CD4-positive, alpha-beta T cell treated with Interleukin-17A for 4 hours (primary cell): ENCODE data around the gene DMRTC2.
"Not testable (repeated sequence)": the region's sequence is repeated elsewhere in the genome, so short reads cannot be mapped to it uniquely, and the experiment has no call there.

Source experiments
- DNase-seq: peaks from one replicate; pipeline ENCODE4 v3.0.0-alpha.2; 2020; ENCODE audit warnings: mixed read lengths

DMRTC2 gene

GRCh38 chr19:41871573-41872383 lies 26.9 kb downstream of the DMRTC2 start:
- peak; percentile 75 for DNase-seq

- no peak for DNase-seq
Observed at GRCh38 chr19:41872384-41872774, 27.5 kb downstream of the DMRTC2 start.

DNA sequence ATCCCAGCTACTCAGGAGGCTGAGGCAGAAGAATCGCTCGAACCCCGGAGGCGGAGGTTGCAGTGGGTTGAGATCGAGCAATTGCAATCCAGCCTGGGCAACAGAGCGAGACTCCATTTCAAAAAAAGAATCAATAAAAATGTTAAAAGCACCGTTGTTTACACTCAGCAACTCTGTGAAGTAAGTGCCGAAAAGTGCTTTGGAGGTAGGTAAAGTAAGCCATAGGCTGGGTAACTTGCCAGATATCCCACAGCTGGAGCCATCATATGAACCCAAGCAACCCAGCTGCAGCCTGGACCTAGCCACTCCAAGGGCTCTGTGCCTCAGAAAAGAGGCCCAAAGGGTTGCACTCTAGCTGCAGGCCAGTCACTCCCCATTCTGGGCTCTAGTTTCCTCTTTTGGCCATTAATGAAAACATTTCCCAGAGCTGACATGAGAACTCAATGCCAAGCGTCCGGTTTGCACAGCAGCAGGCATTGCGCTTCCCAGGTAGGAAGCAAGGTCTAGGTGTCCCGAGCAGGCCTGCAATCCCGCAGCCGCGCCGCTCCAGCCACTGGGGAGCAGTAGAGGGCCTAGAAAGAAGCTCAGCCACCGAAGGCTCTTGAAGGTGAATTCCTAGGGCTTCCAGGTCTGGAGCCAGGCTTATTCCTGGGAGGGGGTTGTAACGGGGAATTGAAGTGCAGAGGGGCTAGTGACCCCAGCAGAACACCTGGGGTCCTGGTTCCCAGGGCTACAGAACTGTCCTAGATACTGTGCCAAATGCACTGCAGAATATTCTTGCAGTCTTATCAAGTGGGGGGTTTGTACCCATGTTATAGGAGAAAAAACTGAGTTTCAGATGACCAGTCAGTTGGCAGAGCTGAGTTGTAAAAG lies 28.2 kb downstream of the DMRTC2 start:
- peak; percentile 81 for DNase-seq

GRCh38 chr19:41875973-41876372 lies 31.1 kb downstream of the DMRTC2 start:
- not testable (repeated sequence) for DNase-seq

DNA sequence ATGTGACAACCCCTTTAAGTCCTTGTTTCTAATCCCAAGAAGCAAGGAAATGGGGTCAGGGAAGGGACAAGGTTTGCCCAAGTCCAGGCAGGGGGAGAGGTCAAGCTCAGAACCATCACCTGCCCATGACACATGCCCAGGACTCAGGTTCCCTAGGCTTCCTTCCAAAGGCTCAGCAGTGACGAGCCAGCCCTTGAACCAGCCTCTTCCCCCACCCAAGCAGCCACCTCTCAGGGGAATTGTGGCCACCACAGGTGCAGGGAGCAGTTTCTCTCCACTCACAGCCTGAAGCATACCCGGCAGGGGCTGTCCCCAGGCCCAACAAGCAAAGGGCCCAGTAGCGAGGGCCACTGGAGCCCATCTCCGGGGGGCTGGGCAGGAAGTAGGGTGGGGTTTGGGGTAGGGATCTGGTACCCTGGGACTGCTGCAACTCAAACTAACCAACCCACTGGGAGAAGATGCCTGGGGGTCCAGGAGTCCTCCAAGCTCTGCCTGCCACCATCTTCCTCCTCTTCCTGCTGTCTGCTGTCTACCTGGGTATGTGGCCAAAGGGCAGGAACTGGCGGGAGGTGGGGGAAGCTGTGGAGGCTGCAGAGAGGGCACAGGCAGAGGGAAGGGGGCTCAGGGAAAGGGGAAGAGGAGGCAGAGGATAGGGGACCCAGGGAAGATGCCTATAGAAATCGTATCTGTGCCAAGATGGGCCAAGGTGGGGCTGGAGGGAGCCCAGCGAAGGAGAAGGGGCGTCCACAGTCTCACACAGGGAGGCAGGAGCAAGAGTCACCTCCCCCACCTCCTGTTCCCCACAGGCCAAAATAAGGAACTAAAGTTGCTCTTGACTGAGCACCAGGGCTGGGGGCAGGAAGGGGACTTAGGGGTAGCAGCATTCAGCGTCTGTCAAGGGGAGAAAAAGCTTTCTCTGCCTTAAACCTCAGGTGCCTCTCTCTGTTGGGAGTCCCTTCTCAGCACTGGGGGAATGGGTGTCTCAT lies 32.3 kb downstream of the DMRTC2 start, which contains the start of gene CD79A:
TSS of gene CD79A (plus strand) at position 433 of the 986 bp plus-strand sequence. CDS start at position 459, 26 bp downstream.
- peak; percentile 50 for DNase-seq

GRCh38 chr19:41877916-41878905 lies 33.4 kb downstream of the DMRTC2 start:
- DNase-seq = no peak

GRCh38 chr19:41879080-41879479 lies 34.2 kb downstream of the DMRTC2 start:
- no peak for DNase-seq

DNA sequence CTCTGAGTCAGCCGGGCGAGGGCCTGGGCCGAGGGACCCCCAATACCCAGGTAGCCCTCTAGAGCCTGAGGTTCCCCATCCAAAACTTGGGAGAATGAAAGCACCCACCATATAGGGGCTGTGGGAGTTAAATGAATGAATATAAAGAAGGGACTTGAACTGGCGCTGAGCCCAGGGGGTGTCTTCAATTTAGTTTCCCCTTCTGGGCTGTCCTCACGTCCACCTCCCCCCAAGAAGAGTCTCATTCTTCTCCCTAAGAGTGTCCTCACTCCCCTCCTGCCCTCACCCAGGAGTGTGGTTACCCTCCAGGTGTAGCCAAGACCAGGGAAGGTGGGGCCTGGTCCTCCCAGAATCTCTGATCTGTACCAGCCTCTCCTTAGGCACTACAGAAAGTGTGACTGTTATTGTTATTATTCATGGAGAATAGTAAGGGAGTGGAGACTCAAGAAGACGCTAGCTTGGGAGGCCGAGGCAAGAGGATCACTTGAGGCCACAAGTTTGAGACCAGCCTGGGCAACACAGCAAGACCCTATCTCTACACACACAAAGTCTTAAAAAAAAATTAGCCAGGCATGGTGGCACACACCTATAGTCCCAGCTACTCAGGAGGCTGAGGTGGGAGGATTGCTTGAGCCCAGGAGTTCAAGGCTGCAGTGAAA lies 35.0 kb downstream of the DMRTC2 start:
- DNase-seq = no peak

DNA sequence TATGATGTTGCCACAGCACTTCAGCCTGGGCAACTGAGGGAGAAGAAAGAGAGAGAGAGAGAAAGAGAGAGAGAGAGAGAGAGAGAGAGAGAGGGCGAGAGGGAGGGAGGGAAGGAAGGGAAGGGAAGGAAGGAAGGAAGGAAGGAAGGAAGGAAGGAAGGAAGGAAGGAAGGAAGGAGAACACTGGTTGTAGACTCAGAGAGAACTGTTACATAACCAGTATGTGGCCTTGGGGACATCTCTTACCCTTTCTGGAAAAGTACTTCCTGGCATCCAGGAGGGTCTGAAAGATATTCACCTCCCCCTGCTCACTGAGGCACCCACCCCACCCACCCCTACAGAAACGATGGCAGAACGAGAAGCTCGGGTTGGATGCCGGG lies 35.5 kb downstream of the DMRTC2 start:
- DNase-seq = no peak

- DNase-seq = peak; percentile 81
Observed at GRCh38 chr19:41882568-41883462, 38.0 kb downstream of the DMRTC2 start, which contains the start of gene ARHGEF1. Gene ARHGEF1 (plus strand): TSS chr19:41883184. CDS start chr19:41888083, 4,899 bp downstream.

DNA sequence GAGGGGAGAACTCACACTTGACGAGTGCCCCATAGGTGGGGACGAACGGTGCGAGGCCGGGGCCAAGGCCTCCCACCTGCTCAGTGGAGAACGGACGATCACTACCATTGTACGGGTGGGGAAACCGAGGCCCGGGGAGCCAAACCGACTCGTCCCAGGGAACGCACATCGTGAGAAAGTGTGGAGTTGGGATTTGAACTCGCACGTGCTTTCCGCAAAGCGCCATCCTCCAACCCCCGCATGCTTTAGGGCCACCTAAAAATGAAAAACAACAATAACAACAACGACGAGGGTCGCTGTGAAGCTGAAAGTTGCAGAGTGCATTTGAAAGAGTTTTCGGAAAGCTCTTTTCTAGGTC lies 38.6 kb downstream of the DMRTC2 start:
- no peak for DNase-seq

DNA sequence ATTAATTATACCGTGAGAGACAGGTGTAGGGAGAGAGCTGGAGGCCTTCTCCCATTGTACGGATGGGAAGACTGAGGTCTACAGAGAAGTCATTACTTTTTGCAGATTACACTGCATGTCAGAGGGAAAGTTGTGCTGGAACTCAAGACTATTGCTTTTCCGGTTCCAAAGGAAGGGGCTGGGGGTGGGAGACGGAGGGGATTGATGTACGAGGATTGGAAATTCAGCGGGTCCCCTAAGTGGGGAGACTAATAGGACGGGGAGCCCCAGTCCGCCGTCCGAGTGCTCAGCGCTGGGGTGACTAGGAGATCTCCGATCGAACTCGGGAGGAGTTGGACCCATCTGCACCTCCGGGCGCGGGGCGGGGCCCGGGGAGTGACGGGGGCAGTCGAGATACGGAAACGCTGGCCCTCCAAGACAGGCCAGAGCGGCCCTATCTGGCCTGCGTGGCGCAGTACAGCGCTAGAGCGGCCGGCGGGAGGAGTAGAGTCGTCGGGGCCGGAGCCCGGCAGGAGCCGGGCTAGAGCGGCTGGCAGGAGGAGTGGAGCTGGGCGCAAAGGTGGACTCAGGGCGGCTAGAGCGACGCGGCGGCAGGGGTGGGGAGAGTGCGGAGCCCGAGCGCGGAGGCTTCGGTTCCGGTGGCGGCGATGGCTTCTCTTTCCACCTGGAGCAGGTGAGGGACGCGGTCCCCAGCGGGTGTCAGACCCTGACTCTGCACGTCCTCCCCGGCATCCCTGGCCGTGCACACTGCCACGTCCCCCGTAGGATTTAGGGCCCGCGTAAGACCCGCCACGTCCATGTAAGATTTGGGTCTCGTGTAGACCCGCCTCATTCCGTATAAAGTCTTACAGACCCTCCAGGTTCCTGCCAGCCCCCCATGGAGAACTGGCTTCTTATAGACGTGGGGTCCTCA lies 39.2 kb downstream of the DMRTC2 start:
- DNase-seq = peak; percentile 91

- peak; percentile 82 for DNase-seq
Observed at GRCh38 chr19:41886761-41887710, 42.2 kb downstream of the DMRTC2 start.

DNA sequence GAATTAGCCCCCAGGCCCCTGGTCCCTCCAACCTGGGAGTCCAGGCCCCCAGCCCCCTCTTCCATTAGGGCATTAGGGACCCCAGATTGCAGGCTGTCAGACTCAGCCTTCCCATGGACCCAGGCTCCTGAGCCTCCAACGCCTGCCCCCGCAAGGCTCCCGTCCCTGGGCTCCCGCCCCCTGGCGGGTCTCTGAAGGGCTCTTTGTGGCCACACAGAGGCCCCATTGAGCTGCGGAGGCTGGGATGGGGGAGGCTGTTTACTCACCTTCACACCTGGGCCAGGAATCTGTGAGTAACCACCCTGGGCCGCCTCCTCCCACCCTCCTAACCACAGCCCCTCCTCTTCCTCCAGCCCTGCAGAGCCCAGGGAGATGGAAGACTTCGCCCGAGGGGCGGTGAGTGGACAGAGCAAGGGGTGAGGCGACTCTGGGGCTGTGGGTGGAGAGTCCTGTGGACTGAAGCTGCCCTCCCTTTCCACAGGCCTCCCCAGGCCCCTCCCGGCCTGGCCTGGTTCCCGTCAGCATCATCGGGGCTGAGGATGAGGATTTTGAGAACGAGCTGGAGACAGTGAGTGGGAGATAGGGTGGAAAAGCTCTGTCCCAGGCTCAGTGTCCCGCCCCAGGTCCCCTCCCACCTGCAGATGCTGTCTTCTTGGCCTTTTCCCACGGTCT lies 43.0 kb downstream of the DMRTC2 start:
- peak; percentile 93 for DNase-seq

GRCh38 chr19:41888926-41889325 lies 44.1 kb downstream of the DMRTC2 start:
- peak; percentile 52 for DNase-seq

- no peak for DNase-seq
Observed at GRCh38 chr19:41889896-41890295, 45.1 kb downstream of the DMRTC2 start.

GRCh38 chr19:41890936-41891335 lies 46.1 kb downstream of the DMRTC2 start:
- no peak for DNase-seq
